Measurements from ENCODE around the gene NUDCD3. TPM values are rescaled to one million over a fixed set of nuclear protein-coding genes. Genes with fewer than 3 reads are reported as not detected.
A peak's percentile ranks its signal among the peaks of the same experiment; 100 is the strongest.

The NUDCD3 gene
- total RNA-seq, 1 donor = 54.3 TPM

DNA sequence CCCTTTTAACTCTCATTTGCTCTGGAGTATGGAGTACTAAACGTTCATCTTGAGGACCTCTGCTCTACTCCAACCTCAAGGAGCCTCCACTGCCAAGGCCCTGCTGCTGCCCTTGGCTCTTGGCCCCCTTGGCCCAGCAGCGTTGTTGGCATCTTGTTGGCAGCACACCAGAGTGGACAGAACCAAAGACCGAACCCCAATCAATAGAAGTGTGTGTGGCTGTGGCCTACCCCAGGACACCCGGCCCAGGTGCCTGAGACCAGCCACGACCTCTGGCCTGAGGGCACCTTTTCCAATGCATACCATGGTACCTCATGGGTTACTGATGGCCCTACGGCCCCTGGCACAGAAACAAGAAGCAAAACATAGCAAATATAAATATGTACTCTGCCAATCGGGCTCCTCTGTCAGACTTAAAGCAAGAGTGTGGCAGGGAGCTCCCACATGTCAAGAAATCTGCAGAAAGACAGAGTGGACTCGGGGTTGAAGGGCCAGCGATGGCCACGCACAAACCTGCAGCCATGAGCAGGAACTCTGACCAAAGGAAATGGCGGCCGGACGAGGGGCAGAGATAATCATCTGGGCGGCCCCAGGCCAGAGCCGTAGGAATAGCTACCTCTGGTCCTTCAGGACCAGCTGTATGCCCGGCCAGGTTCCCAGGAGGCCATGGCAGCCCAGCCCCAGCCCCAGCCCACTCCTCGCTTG, 47.8 kb upstream of the NUDCD3 start:
- H3K4me3 ChIP-seq (ENCODE audit: insufficient read depth, low read length) = no peak overlapping the region
- DNase-seq (ENCODE audit: insufficient read length, low spot score, missing footprints) = peak; percentile 56
- peaks cover 3% of the 10 kb centered on the region for H4K20me1 ChIP-seq (ENCODE audit: insufficient read depth, low read length)
- peaks cover 3% of the 10 kb centered on the region for H3K4me1 ChIP-seq (ENCODE audit: insufficient read depth, low read length)
- no peaks in the 10 kb centered on the region for H3K9me3 ChIP-seq (ENCODE audit: low read depth, low read length)
- H3K4me2 ChIP-seq (ENCODE audit: insufficient read depth, low read length) = no peak overlapping the region
- H3K27me3 ChIP-seq (ENCODE audit: insufficient read depth, low read length) = no peaks in the 10 kb centered on the region
- no peak overlapping the region for H3K27ac ChIP-seq (ENCODE audit: low read depth, low read length)
- no peak overlapping the region for H2AFZ ChIP-seq (ENCODE audit: low read length)
- H3K36me3 ChIP-seq (ENCODE audit: insufficient read depth, low read length) = no peaks in the 10 kb centered on the region
- TF ChIP-seq, protein P1, sequence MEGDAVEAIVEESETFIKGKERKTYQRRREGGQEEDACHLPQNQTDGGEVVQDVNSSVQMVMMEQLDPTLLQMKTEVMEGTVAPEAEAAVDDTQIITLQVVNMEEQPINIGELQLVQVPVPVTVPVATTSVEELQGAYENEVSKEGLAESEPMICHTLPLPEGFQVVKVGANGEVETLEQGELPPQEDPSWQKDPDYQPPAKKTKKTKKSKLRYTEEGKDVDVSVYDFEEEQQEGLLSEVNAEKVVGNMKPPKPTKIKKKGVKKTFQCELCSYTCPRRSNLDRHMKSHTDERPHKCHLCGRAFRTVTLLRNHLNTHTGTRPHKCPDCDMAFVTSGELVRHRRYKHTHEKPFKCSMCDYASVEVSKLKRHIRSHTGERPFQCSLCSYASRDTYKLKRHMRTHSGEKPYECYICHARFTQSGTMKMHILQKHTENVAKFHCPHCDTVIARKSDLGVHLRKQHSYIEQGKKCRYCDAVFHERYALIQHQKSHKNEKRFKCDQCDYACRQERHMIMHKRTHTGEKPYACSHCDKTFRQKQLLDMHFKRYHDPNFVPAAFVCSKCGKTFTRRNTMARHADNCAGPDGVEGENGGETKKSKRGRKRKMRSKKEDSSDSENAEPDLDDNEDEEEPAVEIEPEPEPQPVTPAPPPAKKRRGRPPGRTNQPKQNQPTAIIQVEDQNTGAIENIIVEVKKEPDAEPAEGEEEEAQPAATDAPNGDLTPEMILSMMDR (IDR thresholded peaks at IDR 0.05; ENCODE audit: extremely low read depth, low read depth, low read length) = no peak
- no peaks in the 10 kb centered on the region for H3K79me2 ChIP-seq (ENCODE audit: insufficient read depth, low read length)

DNA sequence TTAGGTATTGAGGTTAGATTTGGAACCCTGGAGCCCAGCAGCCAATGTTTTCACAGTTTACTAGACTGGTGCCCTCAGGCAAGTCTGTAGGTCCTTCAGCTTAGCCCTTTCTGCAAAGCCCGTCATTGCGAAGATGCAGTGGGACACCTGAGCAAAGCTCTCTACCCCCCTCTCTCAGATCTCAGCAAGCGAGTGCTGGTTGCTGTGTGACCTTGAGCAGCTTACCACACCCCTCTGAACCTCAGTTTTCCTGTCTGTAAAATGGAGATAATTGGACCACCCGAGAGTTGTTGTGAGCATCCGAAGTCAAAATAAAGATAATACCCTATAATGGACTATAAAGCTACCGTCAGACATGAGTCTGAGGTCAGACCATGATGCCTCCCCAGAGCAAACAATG, 47.0 kb upstream of the NUDCD3 start:
- no peaks in the 10 kb centered on the region for H3K36me3 ChIP-seq (ENCODE audit: insufficient read depth, low read length)
- H3K9me3 ChIP-seq (ENCODE audit: low read depth, low read length) = no peaks in the 10 kb centered on the region
- no peak overlapping the region for H3K4me2 ChIP-seq (ENCODE audit: insufficient read depth, low read length)
- H4K20me1 ChIP-seq (ENCODE audit: insufficient read depth, low read length) = peaks cover 3% of the 10 kb centered on the region
- no peak overlapping the region for H3K4me3 ChIP-seq (ENCODE audit: insufficient read depth, low read length)
- H3K79me2 ChIP-seq (ENCODE audit: insufficient read depth, low read length) = no peaks in the 10 kb centered on the region
- no peaks in the 10 kb centered on the region for H3K4me1 ChIP-seq (ENCODE audit: insufficient read depth, low read length)
- TF ChIP-seq, protein P1 (IDR thresholded peaks at IDR 0.05; ENCODE audit: extremely low read depth, low read depth, low read length) = no peak
- H2AFZ ChIP-seq (ENCODE audit: low read length) = no peak overlapping the region
- peak; percentile 81 for DNase-seq (ENCODE audit: insufficient read length, low spot score, missing footprints)
- no peaks in the 10 kb centered on the region for H3K27me3 ChIP-seq (ENCODE audit: insufficient read depth, low read length)
- no peak overlapping the region for H3K27ac ChIP-seq (ENCODE audit: low read depth, low read length)

DNA sequence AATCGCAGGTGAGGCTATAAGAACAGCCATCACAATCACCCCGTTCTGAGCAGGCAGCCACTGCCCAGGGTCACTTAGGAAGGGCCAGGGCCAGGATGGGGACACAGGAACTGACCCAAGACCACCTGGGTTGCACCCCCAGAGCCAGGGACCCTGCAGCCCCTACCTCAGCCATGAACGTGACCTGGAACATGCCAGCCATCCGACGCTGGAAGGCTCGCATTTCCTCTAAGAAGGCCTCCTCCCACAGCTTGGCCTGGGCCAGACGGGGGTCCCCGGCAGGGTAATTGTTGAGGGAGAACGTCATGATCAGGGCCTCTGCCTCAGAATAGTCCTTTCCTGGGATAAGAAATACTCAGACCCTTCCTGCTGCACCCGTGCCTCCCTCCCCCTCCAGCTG, 45.6 kb upstream of the NUDCD3 start:
- TF ChIP-seq, protein P1 (IDR thresholded peaks at IDR 0.05; ENCODE audit: extremely low read depth, low read depth, low read length) = no peak
- no peak for DNase-seq (ENCODE audit: insufficient read length, low spot score, missing footprints)
- Histone ChIP-seq H3K79me2 (ENCODE audit: insufficient read depth, low read length) (no peaks in the 10 kb centered on the region), H3K36me3 (ENCODE audit: insufficient read depth, low read length) (no peaks in the 10 kb centered on the region), H3K4me1 (ENCODE audit: insufficient read depth, low read length) (no peaks in the 10 kb centered on the region), H2AFZ (ENCODE audit: low read length) (no peak overlapping the region), H3K9me3 (ENCODE audit: low read depth, low read length) (no peaks in the 10 kb centered on the region), H3K27me3 (ENCODE audit: insufficient read depth, low read length) (no peaks in the 10 kb centered on the region), H3K4me2 (ENCODE audit: insufficient read depth, low read length) (no peak overlapping the region), H4K20me1 (ENCODE audit: insufficient read depth, low read length) (peaks cover 3% of the 10 kb centered on the region), H3K4me3 (ENCODE audit: insufficient read depth, low read length) (no peak overlapping the region), H3K27ac (ENCODE audit: low read depth, low read length) (no peak overlapping the region)

DNA sequence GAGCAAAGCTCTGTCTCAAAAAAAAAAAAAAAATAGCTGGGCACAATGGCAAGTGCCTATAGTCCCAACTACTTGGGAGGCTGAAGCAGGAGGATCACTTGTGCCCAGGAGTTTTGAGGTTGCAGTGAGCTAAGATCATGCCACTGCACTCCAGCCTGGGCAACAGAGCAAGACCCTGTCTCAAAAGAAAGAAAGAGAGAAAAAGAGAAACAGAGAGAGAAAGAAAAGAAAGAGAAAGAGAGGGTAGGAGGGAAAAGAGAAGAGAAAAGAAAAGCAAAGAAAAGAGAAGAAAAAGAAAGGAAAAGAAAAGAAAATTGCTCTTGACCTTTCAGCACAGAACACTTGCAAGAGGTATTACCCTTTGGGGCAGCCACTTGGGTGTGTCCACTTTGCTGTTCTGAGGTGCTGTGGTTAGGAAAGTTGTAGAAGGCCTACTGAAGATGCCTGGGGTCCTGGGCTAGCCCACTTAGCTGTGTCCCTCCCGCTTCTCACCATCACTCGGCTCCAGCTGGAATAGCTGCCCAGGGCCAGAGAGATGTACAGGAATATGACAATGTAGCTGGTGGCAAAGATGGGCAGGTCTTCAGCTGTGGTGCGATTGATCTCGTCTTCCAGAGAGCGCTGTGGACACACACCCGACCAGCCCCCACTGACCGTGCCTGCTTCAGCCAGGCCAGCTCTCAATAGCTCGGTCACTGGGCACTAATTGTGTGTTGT, 45.0 kb upstream of the NUDCD3 start:
- no peaks in the 10 kb centered on the region for H3K9me3 ChIP-seq (ENCODE audit: low read depth, low read length)
- H2AFZ ChIP-seq (ENCODE audit: low read length) = no peak overlapping the region
- H3K36me3 ChIP-seq (ENCODE audit: insufficient read depth, low read length) = no peaks in the 10 kb centered on the region
- peak; percentile 58 for DNase-seq (ENCODE audit: insufficient read length, low spot score, missing footprints)
- H4K20me1 ChIP-seq (ENCODE audit: insufficient read depth, low read length) = peaks cover 3% of the 10 kb centered on the region
- TF ChIP-seq, protein P1 (IDR thresholded peaks at IDR 0.05; ENCODE audit: extremely low read depth, low read depth, low read length) = no peak
- no peak overlapping the region for H3K27ac ChIP-seq (ENCODE audit: low read depth, low read length)
- no peak overlapping the region for H3K4me2 ChIP-seq (ENCODE audit: insufficient read depth, low read length)
- no peaks in the 10 kb centered on the region for H3K27me3 ChIP-seq (ENCODE audit: insufficient read depth, low read length)
- H3K4me3 ChIP-seq (ENCODE audit: insufficient read depth, low read length) = no peak overlapping the region
- H3K79me2 ChIP-seq (ENCODE audit: insufficient read depth, low read length) = no peaks in the 10 kb centered on the region
- no peaks in the 10 kb centered on the region for H3K4me1 ChIP-seq (ENCODE audit: insufficient read depth, low read length)
